GM06990 (cell line): ENCODE results near the gene TNFRSF6B.

ENCODE experiments used
- DNase-seq: peaks from one replicate; pipeline ENCODE4 v3.0.0-alpha.2; 2011; ENCODE audit not compliant: insufficient read length; ENCODE audit errors: extremely low read depth
- H3K27me3 ChIP-seq: replicated peaks from 2 replicates; pipeline ENCODE4 v1.6.0; 2011; ENCODE audit warnings: low read length; ENCODE audit not compliant: control insufficient read depth, insufficient read depth
- H3K36me3 ChIP-seq: 2 replicates; pipeline ENCODE4 v1.5.1; 2011; ENCODE audit warnings: low read length; ENCODE audit not compliant: control insufficient read depth, insufficient read depth
- H3K4me3 ChIP-seq: replicated peaks from 2 replicates; pipeline ENCODE4 v1.5.1; 2011; ENCODE audit warnings: low read depth, mild to moderate bottlenecking, control low read depth, low read length
- TF ChIP-seq, protein P1 (sequence below): IDR thresholded peaks from 2 replicates; pipeline ENCODE4 v1.5.1; 2011; ENCODE audit warnings: low read length, control low read depth, mild to moderate bottlenecking, inconsistent platforms; ENCODE audit not compliant: insufficient read depth, poor library complexity, severe bottlenecking

TNFRSF6B gene

DNA sequence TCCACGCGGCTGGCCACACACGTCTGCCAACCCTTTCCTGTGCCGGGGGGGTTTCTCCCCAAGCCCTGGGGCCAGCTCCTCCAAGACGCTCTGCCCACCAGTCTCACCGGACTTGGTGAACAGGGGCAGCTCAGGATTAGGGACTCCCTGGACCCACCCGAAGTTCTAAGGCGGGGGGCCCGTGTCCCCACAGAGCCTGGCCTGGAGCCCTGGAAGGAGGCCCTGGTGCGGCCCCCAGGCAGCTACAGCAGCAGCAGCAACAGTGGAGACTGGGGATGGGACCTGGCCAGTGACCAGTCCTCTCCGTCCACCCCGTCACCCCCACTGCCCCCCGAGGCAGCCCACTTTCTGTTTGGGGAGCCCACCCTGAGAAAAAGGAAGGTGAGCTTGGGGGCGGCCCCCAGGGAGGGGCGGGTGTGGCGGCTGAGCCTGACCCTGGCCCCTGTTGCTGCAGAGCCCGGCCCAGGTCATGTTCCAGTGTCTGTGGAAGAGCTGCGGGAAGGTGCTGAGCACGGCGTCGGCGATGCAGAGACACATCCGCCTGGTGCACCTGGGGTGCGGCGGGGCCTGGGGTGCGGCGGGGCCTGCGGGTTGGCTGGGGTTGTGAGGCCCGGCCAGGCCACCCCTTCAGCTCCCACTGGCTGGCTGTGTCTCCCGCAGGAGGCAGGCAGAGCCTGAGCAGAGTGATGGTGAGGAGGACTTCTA is 45.4 kb downstream of the TNFRSF6B start:
- TF ChIP-seq, protein P1, sequence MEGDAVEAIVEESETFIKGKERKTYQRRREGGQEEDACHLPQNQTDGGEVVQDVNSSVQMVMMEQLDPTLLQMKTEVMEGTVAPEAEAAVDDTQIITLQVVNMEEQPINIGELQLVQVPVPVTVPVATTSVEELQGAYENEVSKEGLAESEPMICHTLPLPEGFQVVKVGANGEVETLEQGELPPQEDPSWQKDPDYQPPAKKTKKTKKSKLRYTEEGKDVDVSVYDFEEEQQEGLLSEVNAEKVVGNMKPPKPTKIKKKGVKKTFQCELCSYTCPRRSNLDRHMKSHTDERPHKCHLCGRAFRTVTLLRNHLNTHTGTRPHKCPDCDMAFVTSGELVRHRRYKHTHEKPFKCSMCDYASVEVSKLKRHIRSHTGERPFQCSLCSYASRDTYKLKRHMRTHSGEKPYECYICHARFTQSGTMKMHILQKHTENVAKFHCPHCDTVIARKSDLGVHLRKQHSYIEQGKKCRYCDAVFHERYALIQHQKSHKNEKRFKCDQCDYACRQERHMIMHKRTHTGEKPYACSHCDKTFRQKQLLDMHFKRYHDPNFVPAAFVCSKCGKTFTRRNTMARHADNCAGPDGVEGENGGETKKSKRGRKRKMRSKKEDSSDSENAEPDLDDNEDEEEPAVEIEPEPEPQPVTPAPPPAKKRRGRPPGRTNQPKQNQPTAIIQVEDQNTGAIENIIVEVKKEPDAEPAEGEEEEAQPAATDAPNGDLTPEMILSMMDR = no peak
- no peak for DNase-seq
- no peak overlapping the region for H3K4me3 ChIP-seq
- peaks cover 3% of the 10 kb centered on the region for H3K36me3 ChIP-seq
- H3K27me3 ChIP-seq = no peaks in the 10 kb centered on the region

DNA sequence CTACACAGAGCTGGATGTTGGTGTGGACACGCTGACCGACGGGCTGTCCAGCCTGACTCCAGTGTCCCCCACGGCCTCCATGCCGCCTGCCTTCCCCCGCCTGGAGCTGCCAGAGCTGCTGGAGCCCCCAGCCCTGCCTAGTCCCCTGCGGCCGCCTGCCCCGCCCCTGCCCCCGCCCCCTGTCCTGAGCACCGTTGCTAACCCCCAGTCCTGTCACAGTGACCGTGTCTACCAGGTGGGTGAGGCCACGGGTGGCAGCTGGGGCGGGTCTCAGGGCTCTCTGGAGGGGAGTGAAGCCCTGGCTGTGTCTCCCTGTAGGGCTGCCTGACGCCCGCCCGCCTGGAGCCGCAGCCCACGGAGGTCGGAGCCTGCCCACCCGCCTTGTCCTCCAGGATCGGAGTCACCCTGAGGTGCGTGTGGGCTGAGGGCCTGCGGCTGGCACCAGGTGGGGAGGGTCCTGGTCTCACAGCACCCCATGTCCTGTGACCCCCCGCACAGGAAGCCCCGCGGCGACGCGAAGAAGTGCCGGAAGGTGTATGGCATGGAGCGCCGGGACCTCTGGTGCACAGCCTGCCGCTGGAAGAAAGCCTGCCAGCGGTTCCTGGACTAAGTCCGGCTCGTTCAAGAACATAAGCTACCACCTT is 46.1 kb downstream of the TNFRSF6B start:
- no peak for DNase-seq
- TF ChIP-seq, protein P1 = no peak
- H3K4me3 ChIP-seq = no peak overlapping the region
- no peaks in the 10 kb centered on the region for H3K27me3 ChIP-seq
- peaks cover 3% of the 10 kb centered on the region for H3K36me3 ChIP-seq

DNA sequence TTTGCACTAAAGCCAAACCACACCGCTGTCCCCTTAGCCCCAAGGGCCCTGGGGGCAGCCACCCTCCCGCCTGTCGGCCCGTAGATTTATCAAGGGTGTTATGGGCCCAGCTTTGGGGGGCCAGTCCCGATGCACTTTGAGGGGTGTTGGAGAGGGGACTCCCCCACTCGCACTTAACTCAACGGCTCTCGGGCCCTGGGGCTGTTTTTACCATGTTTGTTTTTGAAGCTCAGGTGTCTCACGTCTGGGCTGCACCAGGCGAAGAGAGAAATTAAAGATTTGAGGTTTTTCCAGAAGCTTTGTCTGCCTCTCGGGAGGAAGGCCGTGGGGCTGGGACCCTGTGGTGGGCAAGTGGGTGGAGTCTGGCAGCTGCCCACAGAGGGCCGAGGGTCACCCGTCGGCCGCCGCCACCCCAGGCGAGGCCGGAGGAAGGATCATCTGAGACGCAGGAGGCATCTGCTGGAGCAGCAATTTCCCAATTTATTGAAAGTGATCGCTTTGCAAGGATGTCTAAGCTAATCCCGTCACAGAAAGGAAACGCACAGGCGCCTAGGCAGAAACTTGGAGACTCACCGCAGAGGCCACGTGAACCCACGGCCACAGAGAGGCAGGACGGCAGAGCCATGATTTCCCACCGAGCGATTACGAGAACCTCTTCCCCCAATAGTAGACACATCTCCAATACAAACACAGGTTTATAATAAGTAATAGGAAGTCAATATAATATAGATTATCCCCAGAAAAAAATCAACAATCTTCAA is 46.9 kb downstream of the TNFRSF6B start:
- no peak for DNase-seq
- TF ChIP-seq, protein P1 = no peak
- H3K36me3 ChIP-seq = peaks cover 3% of the 10 kb centered on the region

DNA sequence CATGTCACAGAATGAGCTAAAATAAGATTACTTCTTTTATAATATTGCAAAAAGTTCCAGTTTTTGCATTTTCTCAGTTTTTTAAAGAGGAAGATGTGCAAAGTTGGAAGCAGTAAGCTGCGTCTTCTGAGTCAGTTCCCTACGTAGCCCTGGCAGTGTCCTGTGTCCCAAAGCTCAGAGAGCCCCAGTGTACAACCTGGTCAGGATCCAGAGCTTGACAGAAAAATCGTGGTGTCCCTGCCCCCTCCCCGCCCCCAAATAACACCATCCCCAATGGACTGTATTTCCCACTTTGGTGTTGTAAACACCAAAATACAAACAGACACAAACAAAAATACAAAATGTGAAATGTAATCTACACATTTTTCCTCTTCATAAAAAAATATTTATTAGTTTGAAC is 47.7 kb downstream of the TNFRSF6B start:
- TF ChIP-seq, protein P1 = no peak
- H3K27me3 ChIP-seq = no peaks in the 10 kb centered on the region
- no peak for DNase-seq
- peaks cover 3% of the 10 kb centered on the region for H3K36me3 ChIP-seq
- H3K4me3 ChIP-seq = no peak overlapping the region

More for the DNA sequence above, 46.9 kb downstream of the TNFRSF6B start:
- Histone ChIP-seq H3K4me3 (no peak overlapping the region), H3K27me3 (no peaks in the 10 kb centered on the region)

DNA sequence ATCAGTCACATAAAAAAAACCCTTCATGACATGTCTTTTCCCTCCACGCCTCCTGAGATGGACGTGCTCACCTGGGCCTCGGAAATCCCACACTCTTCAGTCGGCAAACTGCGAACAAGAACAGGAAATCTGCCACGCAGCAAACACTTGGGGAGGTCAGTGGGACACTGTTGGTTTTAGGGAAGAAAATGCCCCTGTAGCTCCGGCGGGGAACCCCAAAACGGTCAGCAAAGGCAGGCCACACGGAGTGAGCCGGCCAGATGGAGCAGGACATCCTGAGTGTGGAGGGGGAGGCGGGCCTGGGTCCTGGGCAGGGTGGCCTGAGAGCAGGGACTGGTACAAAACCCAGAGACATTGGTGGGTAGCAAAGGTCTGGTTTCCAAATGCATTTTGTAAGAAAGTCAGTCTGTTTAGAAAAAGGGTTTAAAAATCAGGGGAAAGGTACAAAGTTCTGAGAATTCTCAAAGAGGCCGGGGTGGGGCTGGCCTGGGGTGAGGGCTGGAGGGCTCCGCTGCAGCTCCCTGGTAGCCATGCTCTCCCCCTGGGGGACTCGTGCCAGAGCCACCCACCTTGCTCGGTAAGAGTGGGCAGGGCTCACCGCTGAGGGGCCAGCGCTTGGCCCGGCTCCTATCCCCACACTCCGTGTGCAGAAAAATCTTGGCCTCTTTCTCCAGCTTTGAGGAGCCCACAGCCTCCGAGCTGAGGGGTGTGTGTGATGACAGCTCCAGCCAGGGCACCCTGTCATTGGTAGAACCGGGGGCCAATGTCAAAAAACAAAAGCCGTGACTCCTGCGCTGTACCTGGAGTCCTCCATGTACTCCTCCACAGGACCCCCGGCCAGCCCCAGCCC is 48.3 kb downstream of the TNFRSF6B start:
- H3K4me3 ChIP-seq = no peak overlapping the region
- TF ChIP-seq, protein P1 = no peak
- no peak for DNase-seq
- no peaks in the 10 kb centered on the region for H3K27me3 ChIP-seq
- peaks cover 3% of the 10 kb centered on the region for H3K36me3 ChIP-seq
